K562 (cell line): ENCODE measurements around the gene ASB2. TPM values are rescaled to one million over a fixed set of nuclear protein-coding genes. Genes with fewer than 3 reads are reported as not detected.

Source experiments
- SIRT6 ChIP-seq: IDR thresholded peaks from one replicate; pipeline ENCODE4 v1.6.1; 2012; ENCODE audit warnings: low read depth, mild to moderate bottlenecking, control low read depth, inconsistent platforms, low read length, moderate library complexity
- TAF15 ChIP-seq: fragments of 200-400 bp; formaldehyde crosslinking; IDR thresholded peaks from 2 replicates; pipeline ENCODE4 v1.6.1; 2017; ENCODE audit warnings: mild to moderate bottlenecking, low read depth, low read length, moderate library complexity
- ZBTB40 ChIP-seq, 2 experiments: fragments of 450-650 bp in 1 of 2; sonication (generic) in 1 of 2; formaldehyde crosslinking in 1 of 2; IDR thresholded peaks; 2 replicates each; pipeline versions ENCODE4 v1.7.1 to v1.9.0; 2016 to 2022; ENCODE audit warnings: inconsistent platforms in 1 of 2, mild to moderate bottlenecking in 1 of 2, missing genetic modification reagents in 1 of 2
- ZNF778 ChIP-seq: fragments of 450-650 bp; formaldehyde crosslinking; IDR thresholded peaks from 2 replicates; pipeline ENCODE4 v1.4.0; 2020; ENCODE audit warnings: mild to moderate bottlenecking, moderate library complexity
- polyA plus RNA-seq, 8 experiments: library from polyadenylated mRNA; depleted of rRNA in 4 of 8; stranded (reverse) in 5 of 8; unstranded in 3 of 8; fragments of >200 nt; fragmentation: Nextera tagmentation in 2 of 8; fragmentation: Illumina TruSeq in 1 of 8; extraction: Ambion mirVana in 2 of 8; extraction: Trizol in 1 of 8; gene quantifications; 2 replicates each; pipeline versions ENCODE4 v1.2.1 to v1.2.3, GENCODE V29; 2011 to 2014; ENCODE audit warnings: inconsistent platforms in 1 of 8, missing spikeins in 1 of 8
- total RNA-seq, 7 experiments: library from RNA; depleted of rRNA in 6 of 7; stranded (reverse); fragments of >200 nt in 6 of 7; fragmentation: Illumina TruSeq in 2 of 7; extraction: Trizol in 2 of 7; gene quantifications; 2 replicates each; pipeline versions ENCODE4 v1.2.1 to v1.2.3, GENCODE V29; 2011 to 2021; ENCODE audit warnings: low replicate concordance in 1 of 7

Gene ASB2
- total and polyA plus RNA-seq, 9 of the 15 experiments (the other 6 are each of a cell fraction or from before 2014, with no cell fraction given): not detected

GRCh38 chr14:94005324-94006073 is 29.1 kb upstream of the ASB2 start (continued):
- TF ChIP-seq ZBTB40 (IDR thresholded peaks at IDR 0.05) (peak; percentile 63), ZBTB40 (CRISPR knock-in tag; IDR thresholded peaks at IDR 0.05) (peak; percentile 80; the same call in 1 of the 2 replicates), TAF15 (no peak), ZNF778 (CRISPR knock-in tag) (no peak), SIRT6 (no peak)
